CD4-positive, alpha-beta T cell treated with Interleukin-6 at 100 ng/mL for 8 hours (primary cell): ENCODE results near the gene PRKCA.

Source experiments
- DNase-seq: peaks from one replicate; pipeline ENCODE4 v3.0.0-alpha.2; 2020; ENCODE audit warnings: mixed read lengths, low spot score

The PRKCA gene

DNA sequence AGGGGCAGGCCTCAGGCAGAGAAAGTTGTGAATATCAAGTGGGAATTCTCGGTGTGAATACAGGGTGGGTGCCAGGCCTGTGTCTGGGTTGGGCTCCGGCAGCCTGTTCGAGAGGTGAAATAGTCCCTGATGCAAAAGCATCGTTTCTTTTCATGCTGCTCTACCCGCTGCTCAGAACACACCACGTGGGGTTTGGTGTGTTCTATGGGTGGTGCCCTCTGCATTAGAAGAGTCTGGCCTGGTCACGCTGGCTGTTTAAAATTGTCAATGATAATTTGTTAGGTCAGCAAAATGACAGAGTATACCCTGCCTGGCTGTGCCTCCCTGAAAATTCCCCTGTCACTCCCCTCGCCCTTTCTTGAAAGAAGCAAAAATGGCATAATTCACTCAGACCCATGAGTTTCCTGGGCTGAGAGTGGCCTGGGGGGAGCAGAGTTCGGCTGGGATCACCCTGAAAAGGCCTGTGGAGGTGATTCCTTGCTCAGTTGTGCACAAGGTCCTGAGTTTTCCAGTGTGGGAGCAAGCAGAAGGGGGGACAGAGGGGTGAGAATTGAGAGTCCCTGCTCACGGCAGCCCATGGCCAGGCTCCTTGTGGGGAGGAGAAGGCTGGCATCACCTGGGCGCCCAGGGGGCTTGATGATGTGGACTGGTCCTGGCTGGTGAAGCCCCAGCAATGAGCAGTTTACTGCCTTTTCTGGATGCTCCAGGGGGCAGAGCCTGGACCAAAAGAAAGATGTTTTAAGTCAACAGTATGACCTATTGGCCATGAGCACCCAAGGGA lies 535.7 kb downstream of the PRKCA start:
- DNase-seq: no peak

DNA sequence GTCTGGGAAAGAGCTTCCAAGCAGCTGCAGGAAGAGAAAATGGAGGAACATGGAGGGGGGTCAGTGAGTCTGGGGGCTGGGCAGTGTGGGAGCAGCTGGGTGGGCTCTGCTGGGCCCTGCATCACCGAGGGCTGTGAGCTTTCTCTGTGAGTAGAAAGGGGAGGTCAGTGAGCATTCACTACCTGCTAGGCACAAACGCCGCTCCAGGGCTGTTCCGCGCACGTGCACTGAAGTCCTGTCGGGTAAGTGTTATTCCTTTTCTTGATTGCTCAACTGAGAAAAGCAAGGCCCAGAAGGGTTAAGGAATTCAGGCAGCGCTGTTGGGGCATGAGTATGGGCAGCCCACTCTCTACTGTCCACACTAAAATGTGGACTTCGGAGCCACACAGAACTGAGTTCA lies 537.2 kb downstream of the PRKCA start:
- DNase-seq: no peak

DNA sequence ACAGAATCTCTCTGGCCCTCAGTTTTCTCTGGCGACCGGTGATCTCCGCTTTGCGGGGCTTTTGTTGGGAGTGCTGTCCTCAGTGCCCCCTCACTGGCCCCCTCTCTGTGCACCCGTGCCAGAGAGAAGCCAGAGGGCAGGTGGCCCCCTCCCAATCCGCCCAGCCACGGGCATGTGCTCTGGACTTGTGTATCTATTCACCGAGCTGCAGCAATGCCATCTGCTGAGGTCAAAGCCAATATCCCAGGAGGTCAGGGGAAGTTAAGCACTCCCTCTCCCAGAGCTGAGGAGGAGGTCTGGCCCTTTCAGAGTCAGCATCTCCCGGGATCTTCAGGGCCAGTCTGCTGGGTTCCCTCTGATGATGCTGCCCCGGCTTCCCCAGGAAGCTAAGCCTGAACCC lies 537.6 kb downstream of the PRKCA start:
- DNase-seq: no peak

DNA sequence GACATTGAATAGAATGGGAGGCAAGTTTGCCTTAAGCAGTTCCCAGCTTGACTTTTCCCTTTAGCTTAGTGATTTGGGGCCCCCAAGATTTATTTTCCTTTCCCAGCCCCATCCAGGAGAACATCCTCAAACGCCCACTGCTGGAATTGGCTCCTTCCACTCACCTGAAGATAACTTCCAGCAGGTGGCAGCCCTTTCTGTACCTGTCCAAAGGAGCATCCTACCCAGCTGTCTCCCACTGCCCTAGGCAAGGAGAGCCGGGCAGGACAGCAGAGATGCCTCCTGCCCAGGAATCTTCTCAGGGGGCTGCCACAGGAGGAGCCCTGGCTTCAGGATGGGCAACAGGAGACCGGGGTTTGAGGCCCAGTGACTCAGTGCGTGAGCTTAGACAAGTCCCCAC lies 538.9 kb downstream of the PRKCA start:
- DNase-seq: no peak

DNA sequence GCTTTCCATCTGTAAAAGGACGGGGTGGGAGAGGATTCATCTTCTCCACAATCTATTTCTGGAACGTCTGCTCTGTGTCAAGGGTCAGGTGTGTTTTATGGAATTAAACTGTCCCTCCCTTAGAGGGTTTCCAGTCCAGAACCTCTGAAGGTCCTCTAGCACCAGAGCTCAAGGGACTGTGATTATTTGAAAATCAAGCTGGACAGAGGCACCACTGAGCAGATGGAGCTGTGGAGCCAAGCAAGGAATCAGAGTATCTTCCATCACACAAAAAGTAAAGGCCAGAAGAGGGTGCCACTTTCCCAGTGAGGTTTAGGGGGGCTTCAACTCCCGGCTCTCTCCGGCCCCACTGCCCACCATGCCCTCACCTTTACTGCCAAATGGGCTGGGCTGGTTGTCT lies 539.3 kb downstream of the PRKCA start:
- DNase-seq: no peak

DNA sequence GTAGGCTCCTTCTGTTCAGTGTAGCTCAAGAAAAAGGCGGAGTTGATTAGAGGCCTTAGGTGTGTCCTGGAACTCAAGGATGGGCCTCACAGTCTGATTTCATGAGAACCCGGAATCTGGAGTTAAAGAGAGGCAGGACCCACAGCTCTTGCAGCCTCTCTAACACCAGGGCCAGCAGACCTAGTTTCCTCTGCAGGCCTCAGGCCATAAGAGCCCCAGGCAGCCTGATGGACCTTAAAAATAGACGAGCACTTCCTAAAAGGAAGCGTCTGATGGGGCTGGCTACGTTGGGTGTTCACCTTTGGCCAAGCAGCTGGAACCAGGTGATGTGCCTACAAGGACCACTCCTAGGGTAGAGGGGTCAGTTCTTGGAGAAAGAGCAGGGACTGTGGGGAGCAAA lies 540.1 kb downstream of the PRKCA start:
- DNase-seq: no peak

DNA sequence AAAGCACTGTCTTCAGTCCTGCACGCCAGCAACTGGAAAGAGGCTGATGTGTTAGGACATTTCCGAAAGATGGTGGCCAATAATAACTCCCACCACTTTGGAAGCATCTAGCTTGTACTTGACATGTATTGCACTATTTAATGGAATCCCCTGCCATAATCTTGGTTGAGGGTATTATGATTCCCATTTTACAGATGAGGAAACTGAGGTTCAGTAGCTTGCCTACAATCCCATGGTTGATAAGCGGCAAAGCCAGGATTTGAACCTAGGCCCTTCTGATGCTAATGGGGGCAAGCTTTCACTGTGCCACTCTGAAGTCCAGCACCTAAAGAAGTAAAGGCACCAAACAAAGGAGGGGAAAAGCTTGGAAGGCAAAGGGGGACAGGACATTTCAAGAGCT lies 540.5 kb downstream of the PRKCA start:
- no peak for DNase-seq

DNA sequence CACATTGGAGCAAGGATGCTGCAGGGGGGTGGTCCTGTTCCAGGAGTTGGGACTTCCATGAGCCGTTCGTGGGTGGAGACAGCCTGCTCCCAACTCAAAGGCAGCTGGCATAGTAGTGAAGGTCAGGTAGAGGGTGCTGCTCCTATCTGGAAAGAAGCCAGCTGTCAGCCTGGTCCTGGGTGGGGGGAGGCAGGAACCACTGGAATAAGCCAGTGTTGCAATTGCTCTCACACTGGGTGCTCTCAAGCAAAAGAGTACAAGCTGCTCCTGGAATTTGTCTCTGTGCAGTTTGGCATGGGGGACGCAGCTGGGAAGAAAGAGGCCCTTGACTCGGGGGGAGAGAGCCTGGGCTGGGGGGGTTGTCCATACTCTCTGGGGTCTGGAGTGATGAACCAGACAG lies 541.2 kb downstream of the PRKCA start:
- no peak for DNase-seq

DNA sequence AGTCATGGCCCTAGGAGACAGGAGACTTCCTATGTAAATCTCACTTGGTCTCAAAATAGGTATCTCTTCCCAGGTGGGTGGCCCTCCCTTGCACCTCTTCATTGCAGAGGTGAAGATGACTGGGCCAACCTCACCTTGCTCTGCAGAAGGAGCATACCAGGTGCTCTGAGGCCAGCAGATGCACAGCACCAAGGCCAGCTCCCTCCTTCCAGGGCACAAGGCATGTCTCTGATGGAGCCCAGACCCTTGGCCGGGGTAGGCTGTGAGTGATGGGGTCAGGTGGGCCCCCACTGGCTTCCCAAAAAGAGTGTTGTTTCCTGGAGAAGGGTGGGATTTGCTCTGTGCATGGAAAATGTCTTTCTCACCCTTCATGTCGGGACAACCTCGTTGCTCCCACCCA lies 545.3 kb downstream of the PRKCA start:
- DNase-seq: no peak

DNA sequence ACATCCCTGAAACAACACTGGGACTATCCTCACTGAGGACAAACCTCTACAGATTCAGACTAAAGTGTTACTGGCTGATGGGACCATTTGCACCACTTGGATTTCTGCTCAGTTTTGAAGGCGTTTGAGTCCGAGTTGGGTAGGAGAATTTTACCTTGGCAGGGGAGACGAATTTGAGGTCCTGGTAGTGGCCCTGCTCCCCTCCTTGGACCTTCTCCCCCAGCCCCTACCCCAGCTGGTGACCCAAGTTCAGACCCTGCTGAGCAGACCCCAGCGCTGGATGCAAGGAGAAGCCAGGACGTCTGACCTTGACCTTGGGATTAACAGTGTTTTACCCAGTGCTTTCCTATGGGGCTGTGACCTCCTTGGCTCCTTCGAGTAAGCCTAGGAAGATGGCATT lies 546.1 kb downstream of the PRKCA start:
- no peak for DNase-seq

DNA sequence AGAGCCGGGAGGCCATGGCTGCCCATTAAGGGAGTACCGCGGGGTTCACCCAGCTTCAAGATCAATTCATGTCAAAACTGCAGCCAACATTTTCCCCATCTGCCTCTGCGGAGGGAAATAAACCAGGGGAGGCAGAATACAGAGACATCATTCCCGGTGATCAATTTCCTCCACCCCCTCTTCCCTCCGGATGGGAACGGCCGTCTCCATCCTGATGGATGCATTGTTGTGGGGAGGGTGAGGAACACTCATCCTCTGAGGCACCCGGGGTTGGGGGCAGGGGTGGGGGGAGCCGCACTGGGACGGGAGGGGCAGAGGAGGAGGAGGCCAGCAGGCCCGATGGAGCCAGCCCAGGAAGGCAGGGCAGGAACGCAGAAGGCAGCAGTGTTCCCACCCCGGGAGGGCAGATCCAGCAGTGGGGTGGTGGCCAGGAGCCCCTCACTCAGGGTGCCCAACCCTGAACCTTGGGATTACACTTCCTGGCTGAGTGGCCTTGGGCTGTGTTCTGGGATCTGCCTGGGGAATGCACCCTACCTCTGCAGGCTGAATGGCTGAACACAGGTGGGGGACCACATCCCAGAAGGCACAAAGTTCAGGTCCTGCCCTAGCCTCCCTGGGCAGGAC lies 546.7 kb downstream of the PRKCA start:
- DNase-seq: no peak

DNA sequence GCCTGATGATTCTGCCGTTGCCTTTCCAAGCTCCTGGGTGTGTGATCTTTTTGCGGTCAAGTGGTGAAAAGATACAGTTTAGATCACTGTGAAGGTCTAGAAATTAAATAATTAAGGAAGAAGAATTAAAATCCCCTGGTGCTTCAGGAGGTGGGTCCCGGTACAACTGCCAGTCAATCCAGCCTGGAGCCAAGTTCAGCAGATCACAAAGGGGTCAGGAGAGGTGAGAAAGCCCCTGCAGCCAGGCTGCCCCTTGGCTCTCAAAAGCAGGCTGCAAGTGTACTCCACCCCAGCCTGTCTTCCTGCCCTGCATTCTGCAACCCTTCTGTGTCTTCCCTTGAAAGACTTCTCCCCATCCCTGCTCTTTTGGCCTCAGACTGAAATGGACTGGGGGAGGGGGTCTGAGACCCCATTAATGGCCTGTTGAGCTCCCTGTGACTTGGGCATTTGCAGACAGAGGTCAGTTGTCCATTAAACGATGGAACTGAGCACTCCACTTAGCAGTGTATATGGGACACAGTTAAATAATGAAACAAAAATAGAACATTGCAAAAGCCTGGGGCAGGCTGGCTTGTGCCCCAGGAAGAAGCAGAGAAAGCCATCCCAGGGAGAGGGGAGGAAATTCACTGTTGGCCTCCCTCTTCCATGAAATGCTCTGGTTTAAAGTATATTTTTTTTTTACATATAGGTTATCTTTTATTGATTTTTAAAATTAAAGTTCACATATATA lies 547.6 kb downstream of the PRKCA start:
- no peak for DNase-seq

DNA sequence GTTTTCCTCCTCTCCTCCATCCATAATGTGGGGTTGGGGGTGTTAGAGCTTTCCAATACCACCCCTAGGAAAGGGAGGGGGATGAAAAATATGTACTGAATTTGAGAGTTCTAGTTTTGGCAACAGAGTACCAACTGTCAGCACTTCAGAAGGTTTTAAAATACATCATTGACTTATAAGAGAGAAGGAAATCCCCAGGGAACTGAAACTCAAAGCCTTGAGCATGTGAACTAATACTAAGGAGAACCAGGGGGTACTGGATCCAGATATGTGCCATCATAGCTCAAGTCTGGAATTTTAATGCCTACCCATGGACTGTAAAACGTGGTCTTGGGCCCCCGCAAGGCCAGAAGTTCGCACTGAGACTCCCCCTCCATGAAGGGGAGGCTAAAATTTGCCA lies 548.3 kb downstream of the PRKCA start:
- DNase-seq: no peak

DNA sequence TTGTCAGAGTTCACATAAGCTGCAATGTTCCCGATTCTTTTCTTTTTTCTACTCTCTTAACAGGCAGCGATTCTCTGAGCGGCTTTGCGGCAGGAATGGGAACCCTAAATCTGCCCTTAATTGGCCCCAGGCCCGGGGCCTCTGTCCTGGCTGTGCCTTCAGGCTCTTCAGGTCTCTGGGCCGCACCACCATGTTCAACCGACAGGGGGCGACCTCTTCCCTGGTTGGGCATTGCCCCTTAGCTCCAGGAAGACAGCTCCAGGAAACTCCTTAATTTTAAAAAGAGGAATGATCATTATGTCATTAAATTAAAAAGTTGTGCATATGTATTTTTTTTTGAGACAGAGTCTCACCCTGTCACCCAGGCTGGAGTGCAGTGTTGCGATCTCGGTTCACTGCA lies 552.8 kb downstream of the PRKCA start:
- DNase-seq: no peak

DNA sequence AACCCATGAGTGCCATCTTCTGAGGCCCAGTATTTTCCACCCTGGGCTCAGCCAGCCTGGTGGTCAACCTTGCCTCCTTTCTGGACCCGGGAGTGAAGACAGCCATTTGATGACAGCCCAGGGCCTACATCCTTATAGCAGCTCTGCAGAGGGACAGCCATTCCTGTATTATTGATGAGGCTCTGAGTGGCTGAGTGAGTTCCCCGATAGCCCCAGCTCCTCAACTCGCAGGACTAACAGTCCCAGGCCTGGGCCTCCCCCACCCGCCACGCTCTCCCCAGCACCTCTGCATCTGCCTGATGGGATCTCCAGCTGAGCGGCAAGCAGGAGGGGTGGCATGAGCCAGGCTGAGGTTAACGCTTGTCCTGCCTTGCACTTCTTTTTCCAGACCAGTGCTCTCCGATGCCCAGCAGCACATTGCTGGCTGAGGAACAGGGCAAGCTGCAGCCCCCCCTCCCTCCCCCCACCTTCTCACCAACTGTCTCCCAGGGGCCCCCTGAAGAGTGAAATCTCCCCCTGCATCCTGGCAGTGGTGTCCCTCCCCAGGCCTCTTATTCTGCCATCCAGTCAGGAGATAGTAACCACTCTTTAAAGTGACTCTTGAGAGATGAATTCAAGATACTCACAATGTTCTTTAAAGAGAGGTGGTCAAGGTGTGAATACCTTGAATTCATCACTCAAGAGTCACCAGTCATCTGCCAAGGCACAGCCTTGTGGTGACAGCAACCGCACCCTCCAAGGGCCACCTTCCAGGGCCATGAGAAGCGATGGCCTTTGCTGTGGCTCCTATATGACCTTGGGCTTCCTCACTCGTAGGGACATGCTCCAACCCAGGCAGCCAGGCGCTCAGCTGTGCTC lies 556.0 kb downstream of the PRKCA start:
- DNase-seq: no peak

DNA sequence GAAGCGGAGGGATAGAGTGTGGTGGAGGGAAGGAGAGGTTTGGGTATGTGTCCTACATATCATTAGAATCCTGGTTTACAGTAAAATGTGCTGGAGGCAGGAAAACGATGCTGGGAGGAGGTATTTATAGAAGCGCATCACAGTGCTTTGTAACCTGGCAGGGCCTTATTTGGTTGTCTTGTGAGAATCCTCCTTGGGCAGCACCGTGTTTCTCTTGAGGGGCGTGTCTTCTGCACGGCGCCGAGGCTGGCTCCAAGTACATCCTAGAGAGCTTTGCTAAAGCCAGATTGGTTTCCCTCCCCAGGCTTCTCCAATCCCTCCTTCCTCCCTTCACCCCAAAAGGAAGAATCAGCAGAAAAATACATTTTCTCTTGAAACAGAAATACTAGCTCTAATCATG lies 556.9 kb downstream of the PRKCA start:
- DNase-seq: no peak

DNA sequence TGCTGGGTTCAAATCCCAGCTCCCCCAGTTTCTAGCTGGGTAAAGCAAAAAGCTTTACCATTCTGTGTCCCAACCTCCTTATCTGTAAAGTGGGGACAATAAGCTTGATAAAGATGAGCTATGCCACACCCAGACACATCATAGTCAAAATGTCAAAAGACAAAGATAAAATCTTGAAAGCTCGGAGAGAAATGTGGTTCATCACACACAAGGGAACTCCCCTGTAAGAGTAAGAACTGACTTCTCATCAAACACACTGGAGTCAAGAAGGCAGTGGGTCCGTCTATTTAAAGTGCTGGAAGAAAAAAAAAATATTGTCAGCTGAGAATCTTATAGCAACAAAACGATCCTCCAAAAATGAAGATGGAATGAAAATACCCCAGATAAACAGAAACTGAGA lies 557.8 kb downstream of the PRKCA start:
- DNase-seq: no peak
